WTC11 (cell line): ENCODE results near the gene CLK3. TPM values are rescaled to one million over a fixed set of nuclear protein-coding genes. Genes with fewer than 3 reads are reported as not detected.

ENCODE experiments used
- ATAC-seq: fragments of 200-7000 bp; cut with Tn5 transposase; 2 replicates; pipeline ENCODE4 v1.10.0; 2021; ENCODE audit warnings: mild to moderate bottlenecking, moderate library complexity
- CTCF ChIA-PET: fragments of 300-600 bp; sonication (Branson Sonifier 250); formaldehyde crosslinking; loops from one replicate; lab custom pipeline; 2021; ENCODE audit warnings: antibody characterized with exemption; lab: Charles Lee
- POLR2A ChIA-PET: fragments of 350-600 bp; sonication (Branson Sonifier 250); formaldehyde crosslinking; loops from one replicate; lab custom pipeline; 2021; ENCODE audit warnings: antibody characterized with exemption; lab: Charles Lee
- DNase-seq: peaks from one replicate; pipeline ENCODE4 v3.0.0; 2021; ENCODE audit warnings: low spot score
- H3K27ac Mint-ChIP-seq: 2 replicates; pipeline ENCODE4 v1.8.0; 2021; ENCODE audit warnings: mixed read lengths
- H3K27me3 Mint-ChIP-seq: 2 replicates; pipeline ENCODE4 v1.8.0; 2021; ENCODE audit warnings: low read depth, mild to moderate bottlenecking, moderate library complexity, mixed read lengths
- H3K36me3 Mint-ChIP-seq: 2 replicates; pipeline ENCODE4 v1.8.0; 2021; ENCODE audit warnings: mixed read lengths
- H3K4me1 Mint-ChIP-seq: 2 replicates; pipeline ENCODE4 v1.8.0; 2022; ENCODE audit warnings: mixed read lengths
- H3K4me3 Mint-ChIP-seq: 2 replicates; pipeline ENCODE4 v1.8.0; 2021; ENCODE audit warnings: mild to moderate bottlenecking, moderate library complexity, mixed read lengths
- H3K9me3 Mint-ChIP-seq: 2 replicates; pipeline ENCODE4 v1.8.0; 2021; ENCODE audit warnings: mixed read lengths
- ATF3 ChIP-seq: sonication (generic); formaldehyde crosslinking; conservative IDR thresholded peaks from 2 replicates; pipeline ENCODE4 v1.8.1; 2022; ENCODE audit warnings: mild to moderate bottlenecking, missing genetic modification reagents
- CREM ChIP-seq: sonication (generic); formaldehyde crosslinking; IDR thresholded peaks from 2 replicates; pipeline ENCODE4 v1.8.1; 2022; ENCODE audit warnings: mild to moderate bottlenecking, missing genetic modification reagents, moderate library complexity
- E2F5 ChIP-seq: sonication (generic); formaldehyde crosslinking; IDR thresholded peaks from 2 replicates; pipeline ENCODE4 v1.8.1; 2022; ENCODE audit warnings: mild to moderate bottlenecking, moderate library complexity, missing genetic modification reagents
- GTF2I ChIP-seq: fragments of 250-450 bp; sonication (Bioruptor Pico); conservative IDR thresholded peaks from 2 replicates; pipeline ENCODE4 v1.4.0; 2021; ENCODE audit warnings: mild to moderate bottlenecking
- MYBL2 ChIP-seq: sonication (generic); formaldehyde crosslinking; IDR thresholded peaks from 2 replicates; pipeline ENCODE4 v1.8.1; 2023; ENCODE audit warnings: mild to moderate bottlenecking, moderate library complexity, missing genetic modification reagents
- NR2C2 ChIP-seq: sonication (generic); formaldehyde crosslinking; IDR thresholded peaks from 2 replicates; pipeline ENCODE4 v1.8.0; 2022; ENCODE audit warnings: mild to moderate bottlenecking, missing genetic modification reagents
- NR3C1 ChIP-seq: sonication (generic); formaldehyde crosslinking; conservative IDR thresholded peaks from 2 replicates; pipeline ENCODE4 v1.8.1; 2023; ENCODE audit warnings: low read depth, mild to moderate bottlenecking, missing genetic modification reagents
- PRDM15 ChIP-seq: sonication (generic); formaldehyde crosslinking; IDR thresholded peaks from 2 replicates; pipeline ENCODE4 v1.8.0; 2022; ENCODE audit warnings: missing genetic modification reagents
- PRRX2 ChIP-seq: fragments of 250-450 bp; sonication (Bioruptor Pico); IDR thresholded peaks from 2 replicates; pipeline ENCODE4 v1.8.0; 2021; ENCODE audit warnings: mild to moderate bottlenecking
- SMAD4 ChIP-seq: sonication (generic); formaldehyde crosslinking; IDR thresholded peaks from 2 replicates; pipeline ENCODE4 v1.8.0; 2022; ENCODE audit warnings: mild to moderate bottlenecking, missing genetic modification reagents
- SOX15 ChIP-seq: fragments of 250-450 bp; sonication (Bioruptor Pico); IDR thresholded peaks from 2 replicates; pipeline ENCODE4 v1.9.0; 2021; ENCODE audit warnings: mild to moderate bottlenecking
- TEAD4 ChIP-seq: sonication (generic); formaldehyde crosslinking; IDR thresholded peaks from 2 replicates; pipeline ENCODE4 v1.8.0; 2022; ENCODE audit warnings: mild to moderate bottlenecking, missing genetic modification reagents
- TP53 ChIP-seq: sonication (generic); formaldehyde crosslinking; IDR thresholded peaks from 2 replicates; pipeline ENCODE4 v1.8.1; 2023; ENCODE audit warnings: mild to moderate bottlenecking, missing genetic modification reagents
- USF1 ChIP-seq: sonication (generic); formaldehyde crosslinking; IDR thresholded peaks from 2 replicates; pipeline ENCODE4 v1.8.0; 2022; ENCODE audit warnings: mild to moderate bottlenecking, missing genetic modification reagents
- USF2 ChIP-seq: sonication (generic); formaldehyde crosslinking; IDR thresholded peaks from 2 replicates; pipeline ENCODE4 v1.8.1; 2023; ENCODE audit warnings: mild to moderate bottlenecking, missing genetic modification reagents, moderate library complexity
- ZNF423 ChIP-seq: fragments of 250-450 bp; sonication (Bioruptor Pico); IDR thresholded peaks from 2 replicates; pipeline ENCODE4 v2.1.2; 2022; ENCODE audit warnings: mild to moderate bottlenecking, moderate library complexity
- ZNF671 ChIP-seq: fragments of 250-450 bp; sonication (Bioruptor Pico); IDR thresholded peaks from 2 replicates; pipeline ENCODE4 v1.8.0; 2021; ENCODE audit warnings: mild to moderate bottlenecking
- total RNA-seq: library from RNA; stranded (reverse); gene quantifications from 3 replicates; pipeline ENCODE4 v1.2.3, GENCODE V29; 2021
- TF ChIP-seq, protein P1 (sequence below): sonication (generic); formaldehyde crosslinking; IDR thresholded peaks from 2 replicates; pipeline ENCODE4 v1.8.0; 2023; ENCODE audit warnings: missing genetic modification reagents
- TF ChIP-seq, protein P2 (sequence below): fragments of 200-600 bp; IDR thresholded peaks from 2 replicates; pipeline ENCODE4 v1.8.0; 2022; ENCODE audit warnings: antibody characterized with exemption
- TF ChIP-seq, protein P3 (sequence below): sonication (generic); formaldehyde crosslinking; IDR thresholded peaks from 2 replicates; pipeline ENCODE4 v1.8.1; 2023; ENCODE audit warnings: mild to moderate bottlenecking, moderate library complexity, missing genetic modification reagents

Gene CLK3
- total RNA-seq, 1 experiment from 2014 or later, result 48.1 TPM

GRCh38 chr15:74592222-74592621 lies 23.4 kb upstream of the CLK3 start:
- Mint-ChIP-seq H3K27ac (no peak overlapping the region), H3K36me3 (peaks cover 67% of the 10 kb centered on the region), H3K4me1 (peaks cover 17% of the 10 kb centered on the region), H3K9me3 (no peaks in the 10 kb centered on the region), H3K4me3 (no peak overlapping the region), H3K27me3 (no peaks in the 10 kb centered on the region)
- ATAC-seq (no peak), DNase-seq (no peak)
- ChIA-PET POLR2A (no interaction called here), CTCF (no interaction called here)
- no peak for TF ChIP-seq PRRX2 (CRISPR knock-in tag)
- TF ChIP-seq, protein P1, sequence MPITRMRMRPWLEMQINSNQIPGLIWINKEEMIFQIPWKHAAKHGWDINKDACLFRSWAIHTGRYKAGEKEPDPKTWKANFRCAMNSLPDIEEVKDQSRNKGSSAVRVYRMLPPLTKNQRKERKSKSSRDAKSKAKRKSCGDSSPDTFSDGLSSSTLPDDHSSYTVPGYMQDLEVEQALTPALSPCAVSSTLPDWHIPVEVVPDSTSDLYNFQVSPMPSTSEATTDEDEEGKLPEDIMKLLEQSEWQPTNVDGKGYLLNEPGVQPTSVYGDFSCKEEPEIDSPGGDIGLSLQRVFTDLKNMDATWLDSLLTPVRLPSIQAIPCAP, result no peak
- no peak for TF ChIP-seq USF2 (CRISPR knock-in tag)
- no peak for TF ChIP-seq GTF2I (CRISPR knock-in tag)
- TF ChIP-seq SOX15 (CRISPR knock-in tag), result no peak
- no peak for TF ChIP-seq TEAD4 (CRISPR knock-in tag)
- TF ChIP-seq TP53 (CRISPR knock-in tag), result no peak

DNA sequence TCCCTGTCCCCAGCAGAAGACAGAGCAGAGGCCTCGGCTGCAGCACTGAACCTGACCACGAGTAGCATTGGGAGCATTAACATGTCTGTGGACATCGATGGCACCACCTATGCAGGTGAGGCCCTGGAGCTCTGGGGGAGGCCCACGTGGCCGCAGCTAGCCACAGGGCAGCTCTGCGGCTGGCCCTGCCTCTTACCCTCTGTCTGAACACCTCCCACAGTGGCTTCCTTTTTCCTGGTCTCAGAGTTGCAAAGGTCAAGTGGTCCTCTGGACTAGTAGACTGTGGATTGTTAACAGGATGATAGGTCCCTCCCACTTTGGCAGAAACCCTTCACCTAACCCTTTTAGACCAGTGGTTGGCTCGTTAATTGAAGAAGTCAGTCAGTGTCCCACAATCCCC lies 22.5 kb upstream of the CLK3 start:
- TF ChIP-seq E2F5 (no peak), CREM (CRISPR knock-in tag) (no peak), TP53 (CRISPR knock-in tag) (no peak), MYBL2 (CRISPR knock-in tag) (no peak), ZNF671 (CRISPR knock-in tag) (no peak), NR2C2 (CRISPR knock-in tag) (no peak)
- TF ChIP-seq, protein P2, sequence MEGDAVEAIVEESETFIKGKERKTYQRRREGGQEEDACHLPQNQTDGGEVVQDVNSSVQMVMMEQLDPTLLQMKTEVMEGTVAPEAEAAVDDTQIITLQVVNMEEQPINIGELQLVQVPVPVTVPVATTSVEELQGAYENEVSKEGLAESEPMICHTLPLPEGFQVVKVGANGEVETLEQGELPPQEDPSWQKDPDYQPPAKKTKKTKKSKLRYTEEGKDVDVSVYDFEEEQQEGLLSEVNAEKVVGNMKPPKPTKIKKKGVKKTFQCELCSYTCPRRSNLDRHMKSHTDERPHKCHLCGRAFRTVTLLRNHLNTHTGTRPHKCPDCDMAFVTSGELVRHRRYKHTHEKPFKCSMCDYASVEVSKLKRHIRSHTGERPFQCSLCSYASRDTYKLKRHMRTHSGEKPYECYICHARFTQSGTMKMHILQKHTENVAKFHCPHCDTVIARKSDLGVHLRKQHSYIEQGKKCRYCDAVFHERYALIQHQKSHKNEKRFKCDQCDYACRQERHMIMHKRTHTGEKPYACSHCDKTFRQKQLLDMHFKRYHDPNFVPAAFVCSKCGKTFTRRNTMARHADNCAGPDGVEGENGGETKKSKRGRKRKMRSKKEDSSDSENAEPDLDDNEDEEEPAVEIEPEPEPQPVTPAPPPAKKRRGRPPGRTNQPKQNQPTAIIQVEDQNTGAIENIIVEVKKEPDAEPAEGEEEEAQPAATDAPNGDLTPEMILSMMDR, result no peak
- Mint-ChIP-seq H3K27ac (no peak overlapping the region), H3K9me3 (no peaks in the 10 kb centered on the region), H3K4me3 (no peak overlapping the region), H3K4me1 (peaks cover 14% of the 10 kb centered on the region), H3K36me3 (peaks cover 68% of the 10 kb centered on the region), H3K27me3 (no peaks in the 10 kb centered on the region)
- DNase-seq, result no peak
- ATAC-seq, result no peak
- POLR2A ChIA-PET, result no interaction called here
- CTCF ChIA-PET, result no interaction called here

DNA sequence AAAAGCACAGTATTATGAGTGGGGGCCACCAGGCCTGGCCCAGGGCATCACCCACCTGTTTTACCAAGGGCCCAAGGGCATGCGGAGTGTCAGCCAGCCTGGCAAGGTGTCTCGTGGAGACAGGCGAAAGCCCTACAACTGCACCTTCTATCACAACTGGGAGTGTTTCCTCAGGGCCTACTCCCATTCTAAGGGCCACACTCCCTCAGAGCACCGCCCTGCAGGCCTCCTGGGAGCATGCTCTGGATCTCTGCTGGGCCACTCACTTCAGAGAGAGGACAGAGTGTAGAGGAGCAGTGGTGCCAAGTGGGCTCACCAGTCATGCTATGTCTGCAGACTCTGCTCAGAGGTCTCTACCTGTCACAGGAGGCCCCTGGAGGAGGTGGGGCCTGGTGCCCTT lies 21.2 kb upstream of the CLK3 start:
- no peak overlapping the region for H3K27ac Mint-ChIP-seq
- peaks cover 16% of the 10 kb centered on the region for H3K4me1 Mint-ChIP-seq
- CTCF ChIA-PET, result no interaction called here
- no peak for DNase-seq
- no peaks in the 10 kb centered on the region for H3K9me3 Mint-ChIP-seq
- POLR2A ChIA-PET, result no interaction called here
- H3K27me3 Mint-ChIP-seq, result no peaks in the 10 kb centered on the region
- H3K4me3 Mint-ChIP-seq, result no peak overlapping the region
- peaks cover 62% of the 10 kb centered on the region for H3K36me3 Mint-ChIP-seq
- no peak for TF ChIP-seq ZNF423 (CRISPR knock-in tag)
- ATAC-seq, result no peak

DNA sequence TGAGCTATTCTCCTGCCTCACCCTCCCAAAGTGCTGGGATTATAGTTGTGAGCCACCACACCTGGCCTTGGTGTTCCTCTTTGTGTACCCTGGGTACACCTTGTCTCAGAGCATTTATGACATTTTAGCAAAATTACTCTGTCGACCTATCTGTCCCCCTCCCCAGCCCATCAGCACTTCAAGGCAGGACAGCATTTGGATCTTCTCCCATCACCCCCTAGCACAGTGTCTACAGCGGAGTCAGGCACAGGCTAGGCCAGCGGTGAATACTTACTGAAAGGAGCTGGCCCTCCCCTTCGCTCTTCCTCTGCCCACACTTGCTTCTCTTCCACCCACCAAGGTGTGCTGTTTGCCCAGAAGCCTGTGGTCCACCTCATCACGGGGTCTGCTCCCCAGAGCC lies 20.4 kb upstream of the CLK3 start:
- ChIA-PET CTCF (no interaction called here), POLR2A (no interaction called here)
- Mint-ChIP-seq H3K4me1 (peaks cover 14% of the 10 kb centered on the region), H3K4me3 (no peak overlapping the region), H3K27me3 (no peaks in the 10 kb centered on the region), H3K9me3 (no peaks in the 10 kb centered on the region), H3K27ac (no peak overlapping the region), H3K36me3 (peaks cover 54% of the 10 kb centered on the region)
- no peak for ATAC-seq
- no peak for DNase-seq
- no peak for TF ChIP-seq ATF3 (CRISPR knock-in tag)
- no peak for TF ChIP-seq SMAD4 (CRISPR knock-in tag)
- TF ChIP-seq, protein P3, sequence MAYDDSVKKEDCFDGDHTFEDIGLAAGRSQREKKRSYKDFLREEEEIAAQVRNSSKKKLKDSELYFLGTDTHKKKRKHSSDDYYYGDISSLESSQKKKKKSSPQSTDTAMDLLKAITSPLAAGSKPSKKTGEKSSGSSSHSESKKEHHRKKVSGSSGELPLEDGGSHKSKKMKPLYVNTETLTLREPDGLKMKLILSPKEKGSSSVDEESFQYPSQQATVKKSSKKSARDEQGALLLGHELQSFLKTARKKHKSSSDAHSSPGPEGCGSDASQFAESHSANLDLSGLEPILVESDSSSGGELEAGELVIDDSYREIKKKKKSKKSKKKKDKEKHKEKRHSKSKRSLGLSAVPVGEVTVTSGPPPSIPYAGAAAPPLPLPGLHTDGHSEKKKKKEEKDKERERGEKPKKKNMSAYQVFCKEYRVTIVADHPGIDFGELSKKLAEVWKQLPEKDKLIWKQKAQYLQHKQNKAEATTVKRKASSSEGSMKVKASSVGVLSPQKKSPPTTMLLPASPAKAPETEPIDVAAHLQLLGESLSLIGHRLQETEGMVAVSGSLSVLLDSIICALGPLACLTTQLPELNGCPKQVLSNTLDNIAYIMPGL (CRISPR knock-in tag), result no peak
- no peak for TF ChIP-seq MYBL2 (CRISPR knock-in tag)
- no peak for TF ChIP-seq GTF2I (CRISPR knock-in tag)
- no peak for TF ChIP-seq NR3C1 (CRISPR knock-in tag)
- TF ChIP-seq USF1 (CRISPR knock-in tag), result no peak
- no peak for TF ChIP-seq PRDM15 (CRISPR knock-in tag)
